ENCODE results near the gene KIAA0319L. TPM values are rescaled to one million over a fixed set of nuclear protein-coding genes. Genes with fewer than 3 reads are reported as not detected.
A peak's percentile ranks its signal among the peaks of the same experiment; 100 is the strongest.

The KIAA0319L gene
- 10 to 100 TPM; 53.2 to 66.0 TPM for total RNA-seq

DNA sequence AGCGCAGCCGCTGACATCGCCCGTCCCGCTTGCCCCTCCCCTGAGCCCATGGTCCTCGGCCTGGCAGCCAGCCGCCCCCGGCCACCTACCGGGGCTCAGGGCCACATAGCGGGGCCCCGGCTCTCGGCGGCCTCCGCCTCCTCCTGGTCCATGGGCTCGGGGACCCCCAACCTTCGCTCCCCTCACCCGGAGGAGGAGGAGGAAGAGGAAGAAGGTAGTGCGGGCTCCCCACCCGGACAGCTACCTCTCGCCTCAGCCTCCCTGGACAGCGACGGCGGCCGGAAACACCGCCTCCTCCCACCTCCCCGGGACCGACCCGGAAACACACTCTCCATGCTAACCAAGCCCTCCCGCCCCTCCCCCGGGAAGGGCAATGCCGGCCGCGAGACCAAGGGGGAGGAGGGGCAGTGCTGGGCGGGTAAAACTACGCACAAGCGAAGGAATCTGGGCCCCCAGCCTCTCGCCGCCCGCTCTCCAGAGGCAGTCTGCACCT is at the start of gene KIAA0319L:
Gene KIAA0319L (minus strand): TSS at position 286 of the 493 bp plus-strand sequence. CDS start 2,912 bp downstream, outside the sequence.
- Histone ChIP-seq H3K27me3 (no peaks in the 10 kb centered on the region), H3K4me1 (no peaks in the 10 kb centered on the region), H3K36me3 (peaks cover 6% of the 10 kb centered on the region), H3K9me3 (no peaks in the 10 kb centered on the region), H3K9ac (ENCODE audit: low read depth in 2 of 2, low read length in 2 of 2) (peak within 1 kb of the TSS; percentile 93 to 94), H3K4me3 (peak within 1 kb of the TSS; percentile 67), H3K27ac (peak within 1 kb of the TSS; percentile 96)
- peak; percentile 91 for DNase-seq
- TF ChIP-seq, protein P1, sequence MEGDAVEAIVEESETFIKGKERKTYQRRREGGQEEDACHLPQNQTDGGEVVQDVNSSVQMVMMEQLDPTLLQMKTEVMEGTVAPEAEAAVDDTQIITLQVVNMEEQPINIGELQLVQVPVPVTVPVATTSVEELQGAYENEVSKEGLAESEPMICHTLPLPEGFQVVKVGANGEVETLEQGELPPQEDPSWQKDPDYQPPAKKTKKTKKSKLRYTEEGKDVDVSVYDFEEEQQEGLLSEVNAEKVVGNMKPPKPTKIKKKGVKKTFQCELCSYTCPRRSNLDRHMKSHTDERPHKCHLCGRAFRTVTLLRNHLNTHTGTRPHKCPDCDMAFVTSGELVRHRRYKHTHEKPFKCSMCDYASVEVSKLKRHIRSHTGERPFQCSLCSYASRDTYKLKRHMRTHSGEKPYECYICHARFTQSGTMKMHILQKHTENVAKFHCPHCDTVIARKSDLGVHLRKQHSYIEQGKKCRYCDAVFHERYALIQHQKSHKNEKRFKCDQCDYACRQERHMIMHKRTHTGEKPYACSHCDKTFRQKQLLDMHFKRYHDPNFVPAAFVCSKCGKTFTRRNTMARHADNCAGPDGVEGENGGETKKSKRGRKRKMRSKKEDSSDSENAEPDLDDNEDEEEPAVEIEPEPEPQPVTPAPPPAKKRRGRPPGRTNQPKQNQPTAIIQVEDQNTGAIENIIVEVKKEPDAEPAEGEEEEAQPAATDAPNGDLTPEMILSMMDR (IDR thresholded peaks at IDR 0.05) = no peak
- intact Hi-C loops (cut with DNase I) = no loop called here

DNA sequence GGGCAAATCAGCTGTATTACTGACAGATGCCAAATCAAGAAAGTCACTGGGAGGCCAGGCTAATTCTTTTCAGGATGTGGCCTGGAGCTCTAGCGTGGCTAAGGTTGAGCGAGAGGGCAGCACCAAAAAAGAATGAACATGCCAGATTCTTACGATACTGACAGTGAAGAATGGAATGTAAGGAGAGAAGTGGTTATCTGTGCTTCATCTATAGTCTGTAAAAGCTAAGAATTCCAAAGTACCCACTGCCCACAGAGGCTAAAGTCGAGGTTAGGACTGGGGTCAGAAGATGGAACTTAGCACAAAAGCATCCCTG is 48.6 kb upstream of the KIAA0319L start:
- no peak overlapping the region for H3K4me3 ChIP-seq
- TF ChIP-seq, protein P1 (IDR thresholded peaks at IDR 0.05) = no peak

DNA sequence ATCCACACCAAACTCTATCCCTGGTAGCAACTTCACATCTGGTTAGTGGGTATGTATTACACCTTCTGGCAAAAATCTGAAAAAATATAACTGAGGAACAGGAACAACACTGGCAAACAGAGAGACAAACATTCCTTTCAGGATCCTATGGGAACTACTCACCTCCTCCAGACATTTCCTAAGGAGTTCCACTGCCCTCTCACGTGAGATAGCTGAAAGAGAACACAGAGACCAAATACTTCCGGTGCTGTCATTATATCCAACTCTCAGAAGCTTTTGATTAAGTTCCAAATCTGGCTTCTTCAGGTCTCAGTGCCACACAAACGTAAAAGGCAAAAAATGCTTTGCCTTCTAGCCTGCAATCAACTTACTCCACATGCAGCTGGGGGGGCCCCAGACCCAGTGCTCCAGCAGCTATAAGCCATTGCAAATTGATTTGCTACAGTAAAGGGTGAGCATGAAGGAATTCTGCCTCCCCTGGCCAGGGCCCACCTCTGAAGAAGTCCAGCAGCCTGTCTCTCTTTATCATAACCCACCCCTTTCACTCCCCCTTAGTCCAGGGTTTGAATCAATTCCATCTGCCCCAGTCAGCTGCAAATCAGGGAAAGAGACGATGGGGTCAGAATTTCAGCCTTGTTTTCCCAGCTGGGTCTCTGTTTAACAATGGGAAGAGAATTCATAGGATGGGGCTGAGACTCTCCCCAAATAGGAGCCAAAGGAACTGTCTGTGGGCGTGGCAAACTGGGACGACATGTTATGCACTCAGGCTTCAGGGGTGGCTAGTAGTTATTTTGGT is 48.1 kb upstream of the KIAA0319L start:
- H3K27ac ChIP-seq = no peak overlapping the region
- TF ChIP-seq, protein P1 (IDR thresholded peaks at IDR 0.05) = no peak
- no peaks in the 10 kb centered on the region for H3K4me1 ChIP-seq
- DNase-seq = no peak
- H3K27me3 ChIP-seq = no peaks in the 10 kb centered on the region
- no peak overlapping the region for H3K4me3 ChIP-seq
- H3K9me3 ChIP-seq = no peaks in the 10 kb centered on the region
- H3K36me3 ChIP-seq = no peaks in the 10 kb centered on the region
- intact Hi-C loops (cut with DNase I) = no loop called here
- H3K9ac ChIP-seq (ENCODE audit: low read depth in 2 of 2, low read length in 2 of 2) = no peak overlapping the region

More for the DNA sequence above, 48.6 kb upstream of the KIAA0319L start:
- H3K9ac ChIP-seq (ENCODE audit: low read depth in 2 of 2, low read length in 2 of 2) = no peak overlapping the region
- H3K4me1 ChIP-seq = no peaks in the 10 kb centered on the region
- no peaks in the 10 kb centered on the region for H3K27me3 ChIP-seq
- H3K27ac ChIP-seq = no peak overlapping the region
- H3K9me3 ChIP-seq = no peaks in the 10 kb centered on the region
- H3K36me3 ChIP-seq = no peaks in the 10 kb centered on the region
- DNase-seq = no peak
- intact Hi-C loops (cut with DNase I) = no loop called here

DNA sequence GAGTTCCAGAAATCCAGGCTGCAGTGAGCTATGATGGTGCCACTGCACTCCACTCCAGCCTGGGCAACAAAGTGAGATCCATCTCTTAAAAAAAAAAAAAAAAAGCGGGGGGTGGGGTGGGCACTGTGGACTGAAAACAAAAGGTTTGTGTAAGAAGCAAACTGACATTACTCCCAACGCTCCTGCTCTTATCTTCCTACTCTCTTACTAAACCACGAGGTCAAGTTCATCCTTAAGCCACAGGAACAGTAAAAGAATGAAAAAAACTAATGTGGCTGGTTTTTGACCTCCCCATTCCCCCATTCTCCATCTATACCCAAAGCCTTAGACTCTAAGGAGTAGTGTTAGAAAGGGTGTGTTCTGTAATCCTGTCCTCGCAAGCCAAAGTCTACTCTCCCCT is 46.7 kb upstream of the KIAA0319L start:
- H3K9me3 ChIP-seq = no peaks in the 10 kb centered on the region
- no peaks in the 10 kb centered on the region for H3K36me3 ChIP-seq
- H3K4me1 ChIP-seq = no peaks in the 10 kb centered on the region
- H3K27ac ChIP-seq = no peak overlapping the region
- DNase-seq = no peak
- H3K9ac ChIP-seq (ENCODE audit: low read depth in 2 of 2, low read length in 2 of 2) = no peak overlapping the region
- TF ChIP-seq, protein P1 (IDR thresholded peaks at IDR 0.05) = no peak
- H3K27me3 ChIP-seq = no peaks in the 10 kb centered on the region
- no peak overlapping the region for H3K4me3 ChIP-seq
- intact Hi-C loops (cut with DNase I) = no loop called here

DNA sequence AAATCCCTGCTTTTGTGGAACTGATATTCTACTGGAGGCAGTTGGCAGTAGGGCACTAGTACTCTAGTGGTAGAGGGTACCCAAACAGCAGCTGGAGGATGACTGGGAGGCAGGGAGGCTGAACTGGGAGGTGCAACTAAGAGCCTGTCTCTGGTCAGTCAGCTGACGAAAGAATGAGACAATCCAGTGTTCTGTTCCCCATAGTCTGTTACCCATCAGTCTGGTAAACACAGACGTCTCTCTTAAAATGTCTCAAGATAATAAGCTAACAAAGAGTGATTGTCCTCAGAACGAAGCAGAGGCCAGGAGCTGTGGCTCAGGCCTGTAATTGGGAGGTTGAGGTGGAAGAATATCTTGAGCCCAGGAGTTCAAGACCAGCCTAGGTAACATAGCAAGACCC is 46.3 kb upstream of the KIAA0319L start:
- TF ChIP-seq, protein P1 (IDR thresholded peaks at IDR 0.05) = no peak
- Histone ChIP-seq H3K36me3 (no peaks in the 10 kb centered on the region), H3K27me3 (no peaks in the 10 kb centered on the region), H3K9me3 (no peaks in the 10 kb centered on the region), H3K27ac (no peak overlapping the region), H3K9ac (ENCODE audit: low read depth in 2 of 2, low read length in 2 of 2) (no peak overlapping the region), H3K4me3 (no peak overlapping the region), H3K4me1 (no peaks in the 10 kb centered on the region)
- intact Hi-C loops (cut with DNase I) = no loop called here
- no peak for DNase-seq

Measured in colonic mucosa (tissue), 4 donors.